PC-9 (cell line): ENCODE data around the gene SEBOX.

Experiments used
- EZH2 ChIP-seq: fragments of 200-600 bp; sonication (generic); IDR thresholded peaks from 2 replicates; pipeline ENCODE4 v1.8.0; 2017; ENCODE audit warnings: antibody characterized with exemption, low read depth
- TF ChIP-seq, protein P1 (sequence below): fragments of 200-600 bp; sonication (generic); conservative IDR thresholded peaks from 2 replicates; pipeline ENCODE4 v1.6.1; 2017; ENCODE audit warnings: mixed run types, antibody characterized with exemption, mild to moderate bottlenecking, moderate library complexity

DNA sequence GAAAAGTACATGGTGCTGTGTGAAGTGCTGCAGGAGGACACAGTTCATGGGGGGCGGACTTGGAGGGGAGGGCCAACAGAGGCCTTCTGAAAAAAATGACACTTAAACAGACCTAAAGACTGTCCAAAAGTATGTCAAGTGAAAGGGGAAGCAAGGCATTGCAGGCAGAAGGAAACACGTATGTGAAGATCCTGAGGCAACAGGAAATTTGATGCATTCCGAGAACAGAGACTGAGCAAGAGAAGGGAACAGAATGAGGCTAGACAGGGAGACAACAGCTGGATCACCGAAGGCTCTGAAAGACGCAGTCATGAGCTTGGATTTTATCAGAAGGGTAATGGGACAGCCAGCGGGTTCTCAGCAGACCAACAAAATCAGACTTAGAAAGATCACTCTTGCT is 30.8 kb downstream of the SEBOX start:
- TF ChIP-seq, protein P1, sequence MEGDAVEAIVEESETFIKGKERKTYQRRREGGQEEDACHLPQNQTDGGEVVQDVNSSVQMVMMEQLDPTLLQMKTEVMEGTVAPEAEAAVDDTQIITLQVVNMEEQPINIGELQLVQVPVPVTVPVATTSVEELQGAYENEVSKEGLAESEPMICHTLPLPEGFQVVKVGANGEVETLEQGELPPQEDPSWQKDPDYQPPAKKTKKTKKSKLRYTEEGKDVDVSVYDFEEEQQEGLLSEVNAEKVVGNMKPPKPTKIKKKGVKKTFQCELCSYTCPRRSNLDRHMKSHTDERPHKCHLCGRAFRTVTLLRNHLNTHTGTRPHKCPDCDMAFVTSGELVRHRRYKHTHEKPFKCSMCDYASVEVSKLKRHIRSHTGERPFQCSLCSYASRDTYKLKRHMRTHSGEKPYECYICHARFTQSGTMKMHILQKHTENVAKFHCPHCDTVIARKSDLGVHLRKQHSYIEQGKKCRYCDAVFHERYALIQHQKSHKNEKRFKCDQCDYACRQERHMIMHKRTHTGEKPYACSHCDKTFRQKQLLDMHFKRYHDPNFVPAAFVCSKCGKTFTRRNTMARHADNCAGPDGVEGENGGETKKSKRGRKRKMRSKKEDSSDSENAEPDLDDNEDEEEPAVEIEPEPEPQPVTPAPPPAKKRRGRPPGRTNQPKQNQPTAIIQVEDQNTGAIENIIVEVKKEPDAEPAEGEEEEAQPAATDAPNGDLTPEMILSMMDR: no peak
- no peak for TF ChIP-seq EZH2
